Measurements from ENCODE around the gene CASP5. TPM values are rescaled to one million over a fixed set of nuclear protein-coding genes. Genes with fewer than 3 reads are reported as not detected.

CASP5 gene
- total RNA-seq, 1 donor from 2014 or later: not detected

- peaks cover 3% of the 10 kb centered on the region for H3K9me3 Mint-ChIP-seq
These were observed 60.1 kb downstream of the CASP5 start for GRCh38 chr11:104962852-104963251.

DNA sequence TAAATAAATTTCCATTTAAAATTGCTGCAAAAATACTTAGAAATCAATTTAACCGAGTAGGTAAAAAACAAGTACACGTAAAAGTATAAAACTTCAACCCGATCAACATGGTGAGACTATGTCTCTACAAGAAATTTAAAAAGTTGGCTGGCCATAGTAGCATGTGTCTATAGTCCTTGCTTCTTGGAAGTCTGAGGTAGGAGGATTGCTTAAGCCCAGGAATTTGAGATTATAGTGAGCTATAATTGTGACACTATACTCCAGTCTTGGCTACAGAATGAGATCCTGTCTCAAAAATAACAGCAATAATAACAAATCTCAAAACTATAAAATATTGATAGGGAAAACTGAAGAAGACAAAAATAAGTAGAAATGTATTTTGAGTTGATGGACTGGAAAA is 65.7 kb downstream of the CASP5 start:
- Mint-ChIP-seq H3K4me3 (no peak overlapping the region), H3K36me3 (ENCODE audit: low read depth) (no peaks in the 10 kb centered on the region), H3K27me3 (ENCODE audit: low read depth) (no peaks in the 10 kb centered on the region), H3K9me3 (no peaks in the 10 kb centered on the region), H3K4me1 (no peaks in the 10 kb centered on the region), H3K27ac (ENCODE audit: unreplicated experiment) (no peak overlapping the region)
- no peak for TF ChIP-seq CTCF (conservative IDR thresholded peaks at IDR 0.05)
- no peak for DNase-seq (ENCODE audit: low read depth, low spot score)

More at GRCh38 chr11:104962852-104963251, 60.1 kb downstream of the CASP5 start:
- no peak for DNase-seq (ENCODE audit: low read depth, low spot score)
- Mint-ChIP-seq H3K27me3 (ENCODE audit: low read depth) (no peaks in the 10 kb centered on the region), H3K4me3 (no peak overlapping the region), H3K36me3 (ENCODE audit: low read depth) (no peaks in the 10 kb centered on the region), H3K4me1 (no peaks in the 10 kb centered on the region), H3K27ac (ENCODE audit: unreplicated experiment) (no peak overlapping the region)
- no peak for TF ChIP-seq CTCF (conservative IDR thresholded peaks at IDR 0.05)

DNA sequence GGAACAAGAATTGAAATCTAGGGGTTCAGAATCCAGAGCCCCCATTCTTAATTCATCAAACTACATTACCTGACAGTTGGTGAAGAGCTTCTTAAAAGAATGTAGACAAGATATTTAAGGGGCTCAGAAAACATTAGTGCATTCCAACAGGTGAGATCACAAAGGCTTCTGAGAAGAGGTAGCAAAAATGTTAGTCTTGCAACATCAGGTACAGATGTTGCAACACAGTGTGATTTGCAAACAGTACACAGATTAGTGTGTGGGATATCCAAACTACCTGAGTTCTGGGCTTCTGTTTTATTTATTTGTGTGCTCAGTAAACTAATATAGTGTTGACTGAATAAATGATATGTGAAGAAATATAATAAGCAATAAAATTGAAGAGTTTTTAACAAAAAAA is 66.4 kb downstream of the CASP5 start:
- H3K4me1 Mint-ChIP-seq: no peaks in the 10 kb centered on the region
- H3K27ac Mint-ChIP-seq (ENCODE audit: unreplicated experiment): no peak overlapping the region
- H3K36me3 Mint-ChIP-seq (ENCODE audit: low read depth): no peaks in the 10 kb centered on the region
- no peaks in the 10 kb centered on the region for H3K27me3 Mint-ChIP-seq (ENCODE audit: low read depth)
- no peak for DNase-seq (ENCODE audit: low read depth, low spot score)
- H3K9me3 Mint-ChIP-seq: no peaks in the 10 kb centered on the region
- TF ChIP-seq CTCF (conservative IDR thresholded peaks at IDR 0.05): no peak
- no peak overlapping the region for H3K4me3 Mint-ChIP-seq

DNA sequence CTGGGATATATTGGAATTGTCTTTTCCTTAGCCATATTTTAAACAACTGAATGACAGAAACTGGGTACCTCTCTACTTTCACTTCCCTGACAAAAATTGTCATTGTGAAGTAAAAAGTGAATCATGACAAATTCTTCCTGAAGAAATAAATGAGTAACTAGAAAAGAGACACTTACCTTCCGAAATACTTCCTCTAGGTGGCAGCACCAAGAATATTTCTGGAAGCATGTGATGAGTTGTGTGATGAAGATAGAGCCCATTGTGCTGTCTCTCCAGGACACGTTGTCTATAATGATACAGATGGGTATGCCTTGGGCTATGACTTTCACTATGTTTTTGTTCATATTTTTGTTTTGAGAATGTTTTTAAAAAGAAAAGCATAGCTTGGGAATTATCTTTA is 76.1 kb downstream of the CASP5 start:
- peak; percentile 64 for TF ChIP-seq CTCF (conservative IDR thresholded peaks at IDR 0.05)

More for the DNA sequence above, 76.1 kb downstream of the CASP5 start:
- no peaks in the 10 kb centered on the region for H3K9me3 Mint-ChIP-seq
- H3K27ac Mint-ChIP-seq (ENCODE audit: unreplicated experiment): no peak overlapping the region
- DNase-seq (ENCODE audit: low read depth, low spot score): no peak
- H3K4me3 Mint-ChIP-seq: no peak overlapping the region
- H3K4me1 Mint-ChIP-seq: no peaks in the 10 kb centered on the region
- no peaks in the 10 kb centered on the region for H3K27me3 Mint-ChIP-seq (ENCODE audit: low read depth)
- H3K36me3 Mint-ChIP-seq (ENCODE audit: low read depth): no peaks in the 10 kb centered on the region

Other genes starting within 250 kb of the CASP5 start
- gene CASP12, start 124.7 kb downstream of the CASP5 start, total RNA-seq: not detected in 2 replicates
- not detected in 2 replicates for gene CASP4, start 54.6 kb downstream of the CASP5 start, total RNA-seq
- gene CASP1, start 12.0 kb upstream of the CASP5 start, total RNA-seq: not detected in 2 replicates
- not detected in 2 replicates for gene CARD16, start 22.2 kb upstream of the CASP5 start, total RNA-seq
- gene CARD18, start 116.6 kb upstream of the CASP5 start, total RNA-seq: not detected in 2 replicates